DND-41 (cell line): ENCODE data around the gene KCNH2.

Experiments
- ATAC-seq: fragments of 200-7000 bp; cut with Tn5 transposase; 3 replicates; pipeline ENCODE4 v1.9.1; 2021; ENCODE audit warnings: low read depth; ENCODE audit not compliant: insufficient read depth
- DNase-seq: peaks from one replicate; pipeline ENCODE4 v3.0.0-alpha.2; 2020
- H2AFZ ChIP-seq: 2 replicates; pipeline ENCODE4 v1.6.0; 2012; ENCODE audit warnings: low read depth, low read length
- H3K27ac ChIP-seq: 2 replicates; pipeline ENCODE4 v1.5.1; 2012; ENCODE audit warnings: low read length, inconsistent platforms
- H3K27me3 ChIP-seq: fragments of 200-600 bp; sonication (generic); 2 replicates; pipeline ENCODE4 v1.6.0; 2012; ENCODE audit warnings: low read length, mild to moderate bottlenecking, inconsistent platforms; ENCODE audit not compliant: insufficient read depth, poor library complexity
- H3K36me3 ChIP-seq: 2 replicates; pipeline ENCODE4 v1.5.1; 2012; ENCODE audit warnings: low read length, inconsistent platforms; ENCODE audit not compliant: insufficient read depth
- H3K4me1 ChIP-seq: 2 replicates; pipeline ENCODE4 v1.5.1; 2012; ENCODE audit warnings: mild to moderate bottlenecking, low read length; ENCODE audit not compliant: insufficient read depth
- H3K4me2 ChIP-seq: 2 replicates; pipeline ENCODE4 v1.6.0; 2012; ENCODE audit warnings: mild to moderate bottlenecking, moderate library complexity, low read length, inconsistent platforms; ENCODE audit not compliant: insufficient read depth
- H3K4me3 ChIP-seq, 2 experiments: fragments of 200-600 bp in 1 of 2; shearing (Covaris generic) in 1 of 2; 2 replicates each; pipeline ENCODE4 v1.5.1; 2012 to 2016; ENCODE audit warnings: inconsistent platforms in 2 of 2, low read length in 2 of 2, mild to moderate bottlenecking in 2 of 2, low read depth in 1 of 2, moderate library complexity in 1 of 2
- H3K79me2 ChIP-seq: 2 replicates; pipeline ENCODE4 v1.6.0; 2012; ENCODE audit warnings: low read length, inconsistent platforms; ENCODE audit not compliant: insufficient read depth
- H3K9ac ChIP-seq: 2 replicates; pipeline ENCODE4 v1.6.0; 2012; ENCODE audit warnings: low read depth, mild to moderate bottlenecking, inconsistent platforms, low read length, moderate library complexity
- H3K9me3 ChIP-seq: 2 replicates; pipeline ENCODE4 v1.5.1; 2012; ENCODE audit warnings: low read length, moderate library complexity, mild to moderate bottlenecking, inconsistent platforms; ENCODE audit not compliant: insufficient read depth, severe bottlenecking
- H4K20me1 ChIP-seq: 2 replicates; pipeline ENCODE4 v1.6.0; 2012; ENCODE audit warnings: low read length; ENCODE audit not compliant: insufficient read depth
- EZH2 ChIP-seq: IDR thresholded peaks from 3 replicates; pipeline ENCODE4 v1.6.1; 2012; ENCODE audit warnings: borderline replicate concordance, low read depth, mild to moderate bottlenecking, moderate library complexity, low read length, inconsistent platforms; ENCODE audit not compliant: severe bottlenecking
- TF ChIP-seq, protein P1 (sequence below): IDR thresholded peaks from 2 replicates; pipeline ENCODE4 v1.5.1; 2012; ENCODE audit warnings: borderline replicate concordance, low read length, moderate library complexity, mild to moderate bottlenecking; ENCODE audit not compliant: poor library complexity, severe bottlenecking; ENCODE audit errors: extremely low read depth

Gene KCNH2

GRCh38 chr7:150924369-150924781 lies 53.7 kb downstream of the KCNH2 start:
- H3K4me3 ChIP-seq, result no peak overlapping the region
- no peaks in the 10 kb centered on the region for H3K79me2 ChIP-seq
- peaks cover 18% of the 10 kb centered on the region for H3K27me3 ChIP-seq
- no peaks in the 10 kb centered on the region for H4K20me1 ChIP-seq
- no peak overlapping the region for H2AFZ ChIP-seq
- no peak overlapping the region for H3K9ac ChIP-seq
- H3K4me1 ChIP-seq, result no peaks in the 10 kb centered on the region
- DNase-seq, result no peak
- no peak overlapping the region for H3K27ac ChIP-seq
- no peak for ATAC-seq
- H3K9me3 ChIP-seq, result no peaks in the 10 kb centered on the region
- no peaks in the 10 kb centered on the region for H3K36me3 ChIP-seq
- TF ChIP-seq, protein P1, sequence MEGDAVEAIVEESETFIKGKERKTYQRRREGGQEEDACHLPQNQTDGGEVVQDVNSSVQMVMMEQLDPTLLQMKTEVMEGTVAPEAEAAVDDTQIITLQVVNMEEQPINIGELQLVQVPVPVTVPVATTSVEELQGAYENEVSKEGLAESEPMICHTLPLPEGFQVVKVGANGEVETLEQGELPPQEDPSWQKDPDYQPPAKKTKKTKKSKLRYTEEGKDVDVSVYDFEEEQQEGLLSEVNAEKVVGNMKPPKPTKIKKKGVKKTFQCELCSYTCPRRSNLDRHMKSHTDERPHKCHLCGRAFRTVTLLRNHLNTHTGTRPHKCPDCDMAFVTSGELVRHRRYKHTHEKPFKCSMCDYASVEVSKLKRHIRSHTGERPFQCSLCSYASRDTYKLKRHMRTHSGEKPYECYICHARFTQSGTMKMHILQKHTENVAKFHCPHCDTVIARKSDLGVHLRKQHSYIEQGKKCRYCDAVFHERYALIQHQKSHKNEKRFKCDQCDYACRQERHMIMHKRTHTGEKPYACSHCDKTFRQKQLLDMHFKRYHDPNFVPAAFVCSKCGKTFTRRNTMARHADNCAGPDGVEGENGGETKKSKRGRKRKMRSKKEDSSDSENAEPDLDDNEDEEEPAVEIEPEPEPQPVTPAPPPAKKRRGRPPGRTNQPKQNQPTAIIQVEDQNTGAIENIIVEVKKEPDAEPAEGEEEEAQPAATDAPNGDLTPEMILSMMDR, result no peak
- TF ChIP-seq EZH2, result no peak
- no peak overlapping the region for H3K4me2 ChIP-seq

GRCh38 chr7:150923802-150924201 lies 54.3 kb downstream of the KCNH2 start:
- no peak for ATAC-seq
- Histone ChIP-seq H3K36me3 (no peaks in the 10 kb centered on the region), H3K4me2 (no peak overlapping the region), H3K4me3 (no peak overlapping the region), H4K20me1 (no peaks in the 10 kb centered on the region), H3K9me3 (no peaks in the 10 kb centered on the region), H3K79me2 (no peaks in the 10 kb centered on the region), H3K27ac (no peak overlapping the region), H3K27me3 (peaks cover 21% of the 10 kb centered on the region), H2AFZ (no peak overlapping the region), H3K9ac (no peak overlapping the region), H3K4me1 (no peaks in the 10 kb centered on the region)
- DNase-seq, result no peak
- TF ChIP-seq, protein P1, result no peak
- TF ChIP-seq EZH2, result no peak

DNA sequence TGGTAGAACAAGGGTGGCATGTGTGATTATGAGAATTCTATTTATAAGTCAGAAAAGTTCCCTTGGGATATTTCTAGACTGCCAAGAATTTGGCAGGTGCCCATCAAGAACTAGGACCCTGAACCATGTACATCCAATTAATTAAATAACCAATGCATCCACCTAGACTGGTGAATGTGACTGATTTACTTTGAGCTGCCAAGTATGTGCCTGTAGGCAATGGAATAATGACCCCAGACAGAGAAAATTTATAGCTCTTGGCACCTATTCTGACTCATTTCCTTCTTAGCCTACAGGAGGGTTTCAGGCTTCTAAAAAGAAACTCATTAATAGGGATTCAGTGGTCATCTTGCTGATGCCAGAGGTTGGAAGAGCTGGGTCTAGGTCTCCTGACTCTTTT lies 54.9 kb downstream of the KCNH2 start:
- ATAC-seq (no peak), DNase-seq (no peak)
- H3K9ac ChIP-seq, result no peak overlapping the region
- peaks cover 21% of the 10 kb centered on the region for H3K27me3 ChIP-seq
- no peaks in the 10 kb centered on the region for H3K9me3 ChIP-seq
- H3K27ac ChIP-seq, result no peak overlapping the region
- no peak overlapping the region for H2AFZ ChIP-seq
- no peak overlapping the region for H3K4me3 ChIP-seq
- no peak overlapping the region for H3K4me2 ChIP-seq
- TF ChIP-seq, protein P1, result no peak
- no peak for TF ChIP-seq EZH2
- H3K4me1 ChIP-seq, result no peaks in the 10 kb centered on the region
- H4K20me1 ChIP-seq, result no peaks in the 10 kb centered on the region
- H3K79me2 ChIP-seq, result no peaks in the 10 kb centered on the region
- no peaks in the 10 kb centered on the region for H3K36me3 ChIP-seq

DNA sequence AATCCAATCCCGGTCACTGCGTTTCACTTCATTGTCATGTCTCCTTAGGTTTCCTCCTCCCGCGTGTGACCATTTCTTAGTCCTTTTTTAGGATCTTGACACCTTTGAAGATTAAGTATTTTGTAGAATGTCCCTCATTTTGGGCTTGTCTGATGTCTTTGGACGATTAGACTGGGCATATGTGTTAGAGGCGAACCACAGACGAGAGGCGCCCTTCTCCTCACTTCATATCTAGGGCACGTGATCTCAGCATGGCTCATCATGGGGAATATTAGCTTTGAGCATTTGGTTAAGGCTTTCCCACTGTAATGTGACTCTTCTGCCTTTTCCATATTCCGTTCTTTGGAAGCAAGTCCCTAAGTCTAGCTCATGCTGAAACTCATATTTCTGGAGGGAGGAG lies 59.0 kb downstream of the KCNH2 start:
- Histone ChIP-seq H3K4me1 (no peaks in the 10 kb centered on the region), H3K27me3 (peaks cover 15% of the 10 kb centered on the region), H3K4me3 (no peak overlapping the region), H3K9me3 (no peaks in the 10 kb centered on the region), H4K20me1 (no peaks in the 10 kb centered on the region), H3K4me2 (no peak overlapping the region), H3K79me2 (no peaks in the 10 kb centered on the region), H2AFZ (no peak overlapping the region), H3K36me3 (no peaks in the 10 kb centered on the region), H3K9ac (no peak overlapping the region), H3K27ac (no peak overlapping the region)
- no peak for DNase-seq
- ATAC-seq, result no peak
- TF ChIP-seq, protein P1, result no peak
- TF ChIP-seq EZH2, result no peak
